Measurements from ENCODE around the gene EEF1AKMT3. TPM values are rescaled to one million over a fixed set of nuclear protein-coding genes. Genes with fewer than 3 reads are reported as not detected.
A peak's percentile ranks its signal among the peaks of the same experiment; 100 is the strongest.

EEF1AKMT3 gene
- total and polyA plus RNA-seq, 5 donors from 2014 or later, result 1.8 to 7.6 (median 2.8) TPM

DNA sequence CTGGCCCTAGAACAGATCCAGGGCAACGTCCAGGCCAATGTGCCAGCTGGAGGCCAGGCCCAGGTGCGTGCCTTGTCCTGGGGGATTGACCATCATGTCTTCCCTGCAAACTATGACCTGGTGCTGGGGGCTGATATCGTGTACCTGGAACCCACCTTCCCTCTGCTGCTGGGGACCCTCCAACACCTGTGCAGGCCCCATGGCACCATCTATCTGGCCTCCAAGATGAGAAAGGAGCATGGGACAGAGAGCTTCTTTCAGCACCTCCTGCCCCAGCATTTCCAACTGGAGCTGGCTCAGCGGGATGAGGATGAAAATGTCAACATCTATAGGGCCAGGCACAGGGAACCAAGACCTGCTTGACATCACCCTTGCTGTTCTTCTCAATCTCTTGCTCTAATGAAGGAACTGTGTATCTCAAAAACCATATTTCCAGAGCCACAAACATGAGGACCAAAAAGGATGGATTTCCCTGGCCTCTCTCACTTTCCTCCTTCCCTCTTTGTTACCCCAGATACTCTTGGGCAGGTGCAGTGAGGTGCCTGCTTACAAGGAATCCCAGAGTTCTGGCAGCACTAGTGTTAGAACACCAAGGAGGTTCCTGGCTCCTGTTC is 8.0 kb downstream of the EEF1AKMT3 start:
- Mint-ChIP-seq H3K27me3 (peaks cover 4% of the 10 kb centered on the region), H3K9me3 (no peaks in the 10 kb centered on the region), H3K4me3 (peak overlapping the region in 3 of 4 donors; percentile 28 to 96 (median 28)), H3K36me3 (no peaks in the 10 kb centered on the region), H3K27ac (peak overlapping the region; percentile 23 to 85 (median 42)), H3K4me1 (peaks cover 12 to 49% (median 27%) of the 10 kb centered on the region in 4 donors)
- Histone ChIP-seq H3K9me3 (ENCODE audit: control insufficient read depth in 2 of 2, low read length in 2 of 2) (no peaks in the 10 kb centered on the region), H3K27me3 (ENCODE audit: control insufficient read depth, insufficient read depth, low read length) (no peaks in the 10 kb centered on the region), H3K4me1 (ENCODE audit: control insufficient read depth, insufficient read depth, low read length, poor library complexity, severe bottlenecking) (peaks cover 38% of the 10 kb centered on the region), H3K27ac (ENCODE audit: insufficient read depth, low read length, poor library complexity, severe bottlenecking) (peak overlapping the region; percentile 74), H3K4me3 (ENCODE audit: low read depth, low read length) (no peak overlapping the region), H3K36me3 (ENCODE audit: control insufficient read depth, insufficient read depth, low read length) (no peaks in the 10 kb centered on the region)
- ATAC-seq (ENCODE audit: low read depth in 2 of 2) (no peak), DNase-seq (no peak)

DNA sequence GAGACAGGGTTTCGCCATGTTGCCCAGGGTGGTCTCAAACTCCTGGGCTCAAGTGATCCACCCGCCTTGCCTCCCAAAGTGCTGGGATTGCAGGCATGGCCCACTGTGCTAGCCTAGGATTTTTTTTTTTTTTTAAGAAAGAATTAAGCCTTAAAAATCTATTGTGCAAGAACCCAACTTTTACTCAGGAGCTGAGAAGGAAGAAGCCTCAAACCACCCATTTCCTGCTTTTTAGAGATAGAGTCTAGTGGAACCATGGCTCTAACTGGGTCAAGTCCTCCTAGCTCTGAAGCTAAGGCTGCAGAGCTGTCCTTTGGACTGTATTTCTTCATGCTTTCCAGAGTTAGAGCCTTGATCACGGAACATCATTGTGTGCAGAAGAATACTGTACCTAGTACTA is 8.8 kb downstream of the EEF1AKMT3 start:
- peak overlapping the region; percentile 23 to 100 (median 85) for H3K27ac Mint-ChIP-seq

DNA sequence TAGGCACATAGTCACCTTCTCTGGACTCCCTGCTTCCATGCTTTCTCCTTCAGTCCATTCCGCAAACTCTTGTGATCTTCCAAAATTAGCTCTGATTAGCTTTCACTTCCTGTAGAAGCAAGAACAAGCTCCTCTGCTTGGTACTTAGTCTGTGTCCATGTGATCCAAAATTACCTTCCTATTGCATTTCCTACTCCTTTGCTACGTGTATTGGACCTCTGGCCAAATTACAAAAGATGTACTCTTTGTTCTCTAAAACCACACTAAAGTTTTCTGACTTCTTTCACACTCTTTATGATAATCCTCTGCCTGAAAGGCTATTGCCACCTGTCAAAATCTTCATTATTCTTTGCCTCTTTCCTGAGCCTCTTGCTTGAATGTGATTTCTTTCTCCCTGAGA is 9.4 kb downstream of the EEF1AKMT3 start:
- peaks cover 4% of the 10 kb centered on the region for H3K27me3 Mint-ChIP-seq
- DNase-seq, result no peak
- H3K36me3 Mint-ChIP-seq, result peaks cover 8% of the 10 kb centered on the region
- H3K4me1 Mint-ChIP-seq, result peaks cover 12 to 54% (median 31%) of the 10 kb centered on the region in 4 donors
- Histone ChIP-seq H3K27me3 (ENCODE audit: control insufficient read depth, insufficient read depth, low read length) (no peaks in the 10 kb centered on the region), H3K36me3 (ENCODE audit: control insufficient read depth, insufficient read depth, low read length) (peaks cover 9% of the 10 kb centered on the region), H3K4me1 (ENCODE audit: control insufficient read depth, insufficient read depth, low read length, poor library complexity, severe bottlenecking) (peaks cover 38% of the 10 kb centered on the region), H3K9me3 (ENCODE audit: control insufficient read depth in 2 of 2, low read length in 2 of 2) (no peaks in the 10 kb centered on the region), H3K4me3 (ENCODE audit: low read depth, low read length) (peak overlapping the region; percentile 91), H3K27ac (ENCODE audit: insufficient read depth, low read length, poor library complexity, severe bottlenecking) (peak overlapping the region; percentile 74)
- ATAC-seq (ENCODE audit: low read depth in 2 of 2), result no peak
- H3K9me3 Mint-ChIP-seq, result no peaks in the 10 kb centered on the region
- H3K27ac Mint-ChIP-seq, result peak overlapping the region; percentile 97 to 100 (median 100)
- H3K4me3 Mint-ChIP-seq, result peak overlapping the region; percentile 46 to 100 (median 98)

More for the DNA sequence above, 8.8 kb downstream of the EEF1AKMT3 start:
- H3K4me3 Mint-ChIP-seq, result peak overlapping the region; percentile 46 to 100 (median 88)
- no peaks in the 10 kb centered on the region for H3K9me3 ChIP-seq (ENCODE audit: control insufficient read depth in 2 of 2, low read length in 2 of 2)
- H3K4me3 ChIP-seq (ENCODE audit: low read depth, low read length), result peak overlapping the region; percentile 91
- peaks cover 3% of the 10 kb centered on the region for H3K36me3 Mint-ChIP-seq
- no peaks in the 10 kb centered on the region for H3K27me3 ChIP-seq (ENCODE audit: control insufficient read depth, insufficient read depth, low read length)
- peaks cover 4% of the 10 kb centered on the region for H3K27me3 Mint-ChIP-seq
- H3K36me3 ChIP-seq (ENCODE audit: control insufficient read depth, insufficient read depth, low read length), result peaks cover 3% of the 10 kb centered on the region
- H3K9me3 Mint-ChIP-seq, result no peaks in the 10 kb centered on the region
- peaks cover 12 to 50% (median 29%) of the 10 kb centered on the region in 4 donors for H3K4me1 Mint-ChIP-seq
- peak overlapping the region; percentile 74 for H3K27ac ChIP-seq (ENCODE audit: insufficient read depth, low read length, poor library complexity, severe bottlenecking)
- no peak for ATAC-seq (ENCODE audit: low read depth in 2 of 2)
- peak in 1 of 3 donors; percentile 18 for DNase-seq
- H3K4me1 ChIP-seq (ENCODE audit: control insufficient read depth, insufficient read depth, low read length, poor library complexity, severe bottlenecking), result peaks cover 38% of the 10 kb centered on the region

DNA sequence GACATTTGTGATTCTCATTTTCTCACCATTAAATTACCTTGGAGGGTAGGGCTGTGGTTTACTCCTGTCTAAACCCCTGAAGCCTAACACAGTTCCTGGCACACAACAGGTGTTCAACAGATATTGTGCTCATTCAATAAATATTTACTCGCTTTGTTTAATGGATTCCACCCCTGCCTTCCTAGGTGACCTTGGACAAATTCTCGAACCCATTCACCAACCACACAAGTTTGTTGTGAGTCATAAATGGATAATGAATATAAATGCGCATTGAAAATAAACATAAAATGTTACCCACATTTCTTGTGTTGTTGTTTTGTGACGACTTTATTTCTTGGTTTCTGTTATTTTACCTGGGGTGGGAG is 9.8 kb downstream of the EEF1AKMT3 start:
- Histone ChIP-seq H3K36me3 (ENCODE audit: control insufficient read depth, insufficient read depth, low read length) (peaks cover 13% of the 10 kb centered on the region), H3K4me1 (ENCODE audit: control insufficient read depth, insufficient read depth, low read length, poor library complexity, severe bottlenecking) (peaks cover 38% of the 10 kb centered on the region), H3K4me3 (ENCODE audit: low read depth, low read length) (peak overlapping the region; percentile 91), H3K27ac (ENCODE audit: insufficient read depth, low read length, poor library complexity, severe bottlenecking) (peak overlapping the region; percentile 74), H3K9me3 (ENCODE audit: control insufficient read depth in 2 of 2, low read length in 2 of 2) (no peaks in the 10 kb centered on the region), H3K27me3 (ENCODE audit: control insufficient read depth, insufficient read depth, low read length) (no peaks in the 10 kb centered on the region)
- Mint-ChIP-seq H3K4me1 (peaks cover 12 to 54% (median 31%) of the 10 kb centered on the region in 4 donors), H3K27me3 (peaks cover 4% of the 10 kb centered on the region), H3K9me3 (no peaks in the 10 kb centered on the region), H3K36me3 (peaks cover 8% of the 10 kb centered on the region), H3K27ac (peak overlapping the region; percentile 97 to 100 (median 100)), H3K4me3 (peak overlapping the region; percentile 96 to 100 (median 98))
- ATAC-seq (ENCODE audit: low read depth in 2 of 2) (no peak), DNase-seq (no peak)

DNA sequence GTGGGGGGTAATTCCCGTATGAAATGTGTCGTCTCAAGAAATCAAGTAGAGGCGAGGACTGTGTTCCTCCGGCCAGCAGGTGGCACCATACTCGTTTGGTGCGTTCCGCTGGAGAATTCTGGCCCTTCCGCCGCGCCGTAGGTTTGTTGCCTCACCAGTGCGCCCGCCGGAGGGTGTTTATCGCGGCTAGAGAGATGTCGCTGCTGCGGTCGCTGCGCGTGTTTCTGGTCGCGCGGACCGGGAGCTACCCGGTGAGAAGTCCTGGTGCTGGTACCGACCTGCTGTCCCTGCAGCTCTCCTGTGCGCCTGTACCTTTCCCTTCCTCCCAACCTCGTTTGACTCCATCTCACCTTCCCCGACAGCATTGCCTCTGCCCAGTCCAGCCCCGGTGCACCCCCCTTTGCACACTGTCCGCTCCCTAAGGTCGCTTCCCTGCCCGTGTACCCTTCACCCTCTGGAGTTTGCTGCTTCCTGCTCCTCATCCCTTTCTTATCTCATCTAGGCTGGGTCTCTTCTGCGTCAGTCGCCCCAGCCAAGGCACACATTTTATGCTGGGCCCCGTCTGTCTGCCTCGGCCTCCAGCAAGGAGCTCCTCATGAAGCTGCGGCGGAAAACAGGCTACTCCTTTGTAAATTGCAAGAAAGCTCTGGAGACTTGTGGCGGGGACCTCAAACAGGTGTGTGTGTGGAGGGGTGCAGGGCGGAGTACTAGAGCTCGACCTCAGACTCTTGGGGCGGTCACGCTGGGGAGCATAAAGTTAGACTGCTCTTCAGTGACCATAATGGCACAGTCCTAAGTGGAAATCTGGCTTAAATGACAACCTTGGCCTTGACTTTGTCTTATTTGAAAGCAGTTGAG is 10.4 kb downstream of the EEF1AKMT3 start, which contains the start of gene TSFM:
Gene TSFM, plus strand, starts transcription at position 180 of the 858 bp plus-strand sequence. Its CDS starts 15 bp downstream, at position 195.
- Mint-ChIP-seq H3K36me3 (peaks cover 8% of the 10 kb centered on the region), H3K27me3 (peaks cover 4% of the 10 kb centered on the region), H3K4me3 (peak within 1 kb of the TSS; percentile 96 to 100 (median 98)), H3K4me1 (peaks cover 12 to 54% (median 30%) of the 10 kb centered on the region in 4 donors), H3K27ac (peak within 1 kb of the TSS; percentile 97 to 100 (median 100)), H3K9me3 (no peaks in the 10 kb centered on the region)
- DNase-seq (peak; percentile 91 to 97 (median 94)), ATAC-seq (ENCODE audit: low read depth in 2 of 2) (peak; percentile 94 to 95)
- Histone ChIP-seq H3K4me1 (ENCODE audit: control insufficient read depth, insufficient read depth, low read length, poor library complexity, severe bottlenecking) (peaks cover 38% of the 10 kb centered on the region), H3K9me3 (ENCODE audit: control insufficient read depth in 2 of 2, low read length in 2 of 2) (no peaks in the 10 kb centered on the region), H3K27me3 (ENCODE audit: control insufficient read depth, insufficient read depth, low read length) (no peaks in the 10 kb centered on the region), H3K27ac (ENCODE audit: insufficient read depth, low read length, poor library complexity, severe bottlenecking) (peak within 1 kb of the TSS; percentile 74), H3K36me3 (ENCODE audit: control insufficient read depth, insufficient read depth, low read length) (peaks cover 16% of the 10 kb centered on the region), H3K4me3 (ENCODE audit: low read depth, low read length) (peak within 1 kb of the TSS; percentile 91)

DNA sequence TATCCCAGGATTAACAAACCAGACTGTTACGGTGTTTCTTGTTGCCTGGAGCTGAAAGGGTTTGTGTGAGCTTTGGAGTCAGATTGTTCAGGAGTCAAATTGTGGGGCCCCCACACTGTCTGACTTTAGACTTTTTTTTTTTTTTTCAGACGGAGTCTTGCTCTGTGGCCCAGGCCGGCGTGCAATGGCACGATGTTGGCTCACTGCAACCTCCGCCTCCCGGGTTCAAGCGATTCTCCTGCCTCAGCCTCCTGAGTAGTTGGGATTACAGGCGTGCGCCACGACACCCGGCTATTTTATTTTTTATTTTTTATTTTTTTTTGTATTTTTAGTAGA is 11.0 kb downstream of the EEF1AKMT3 start:
- Mint-ChIP-seq H3K27me3 (peaks cover 4% of the 10 kb centered on the region), H3K4me3 (peak overlapping the region; percentile 96 to 100 (median 98)), H3K36me3 (peaks cover 9% of the 10 kb centered on the region), H3K4me1 (peaks cover 12 to 55% (median 30%) of the 10 kb centered on the region in 4 donors), H3K27ac (peak overlapping the region in 1 of 3 donors; percentile 100), H3K9me3 (no peaks in the 10 kb centered on the region)
- no peaks in the 10 kb centered on the region for H3K27me3 ChIP-seq (ENCODE audit: control insufficient read depth, insufficient read depth, low read length)
- DNase-seq (no peak), ATAC-seq (ENCODE audit: low read depth in 2 of 2) (no peak)
- H3K9me3 ChIP-seq (ENCODE audit: control insufficient read depth in 2 of 2, low read length in 2 of 2), result no peaks in the 10 kb centered on the region
- H3K4me1 ChIP-seq (ENCODE audit: control insufficient read depth, insufficient read depth, low read length, poor library complexity, severe bottlenecking), result peaks cover 38% of the 10 kb centered on the region
- H3K36me3 ChIP-seq (ENCODE audit: control insufficient read depth, insufficient read depth, low read length), result peaks cover 20% of the 10 kb centered on the region
- peak overlapping the region; percentile 74 for H3K27ac ChIP-seq (ENCODE audit: insufficient read depth, low read length, poor library complexity, severe bottlenecking)
- H3K4me3 ChIP-seq (ENCODE audit: low read depth, low read length), result peak overlapping the region; percentile 91

DNA sequence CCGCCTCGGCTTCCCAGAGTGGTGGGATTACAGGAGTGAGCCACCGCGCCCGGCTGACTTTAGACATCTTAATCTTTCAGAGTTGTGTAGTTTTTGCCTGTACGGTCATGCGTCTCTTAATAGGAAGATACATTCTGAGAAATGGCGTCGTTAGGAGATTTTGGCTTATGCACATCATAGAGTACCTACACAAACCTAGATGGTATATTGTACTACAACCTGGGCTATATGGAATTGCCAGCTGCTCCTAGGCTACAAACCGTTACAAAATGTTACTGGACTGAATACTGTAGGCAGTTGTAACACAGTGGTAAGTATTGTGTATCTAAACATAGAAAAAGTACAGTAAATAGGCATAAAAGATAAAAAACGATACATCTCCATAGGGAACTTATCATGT is 11.4 kb downstream of the EEF1AKMT3 start:
- Histone ChIP-seq H3K36me3 (ENCODE audit: control insufficient read depth, insufficient read depth, low read length) (peaks cover 25% of the 10 kb centered on the region), H3K27me3 (ENCODE audit: control insufficient read depth, insufficient read depth, low read length) (no peaks in the 10 kb centered on the region), H3K4me1 (ENCODE audit: control insufficient read depth, insufficient read depth, low read length, poor library complexity, severe bottlenecking) (peaks cover 38% of the 10 kb centered on the region), H3K4me3 (ENCODE audit: low read depth, low read length) (peak overlapping the region; percentile 21), H3K9me3 (ENCODE audit: control insufficient read depth in 2 of 2, low read length in 2 of 2) (no peaks in the 10 kb centered on the region), H3K27ac (ENCODE audit: insufficient read depth, low read length, poor library complexity, severe bottlenecking) (no peak overlapping the region)
- peaks cover 13% of the 10 kb centered on the region for H3K36me3 Mint-ChIP-seq
- peak overlapping the region; percentile 43 to 59 (median 48) for H3K27ac Mint-ChIP-seq
- H3K9me3 Mint-ChIP-seq, result no peaks in the 10 kb centered on the region
- H3K4me1 Mint-ChIP-seq, result peaks cover 12 to 59% (median 30%) of the 10 kb centered on the region in 4 donors
- H3K27me3 Mint-ChIP-seq, result no peaks in the 10 kb centered on the region
- no peak for ATAC-seq (ENCODE audit: low read depth in 2 of 2)
- no peak for DNase-seq
- peak overlapping the region; percentile 70 to 96 (median 76) for H3K4me3 Mint-ChIP-seq
